Glomerular visceral epithelial cell (primary cell): ENCODE data around the gene RNF10.
"Not testable (repeated sequence)": the region's sequence is repeated elsewhere in the genome, so short reads cannot be mapped to it uniquely, and the experiment has no call there.

Experiments
- DNase-seq: peaks from one replicate; pipeline ENCODE4 v3.0.0-alpha.2; 2016; ENCODE audit errors: extremely low spot score

Gene RNF10

DNA sequence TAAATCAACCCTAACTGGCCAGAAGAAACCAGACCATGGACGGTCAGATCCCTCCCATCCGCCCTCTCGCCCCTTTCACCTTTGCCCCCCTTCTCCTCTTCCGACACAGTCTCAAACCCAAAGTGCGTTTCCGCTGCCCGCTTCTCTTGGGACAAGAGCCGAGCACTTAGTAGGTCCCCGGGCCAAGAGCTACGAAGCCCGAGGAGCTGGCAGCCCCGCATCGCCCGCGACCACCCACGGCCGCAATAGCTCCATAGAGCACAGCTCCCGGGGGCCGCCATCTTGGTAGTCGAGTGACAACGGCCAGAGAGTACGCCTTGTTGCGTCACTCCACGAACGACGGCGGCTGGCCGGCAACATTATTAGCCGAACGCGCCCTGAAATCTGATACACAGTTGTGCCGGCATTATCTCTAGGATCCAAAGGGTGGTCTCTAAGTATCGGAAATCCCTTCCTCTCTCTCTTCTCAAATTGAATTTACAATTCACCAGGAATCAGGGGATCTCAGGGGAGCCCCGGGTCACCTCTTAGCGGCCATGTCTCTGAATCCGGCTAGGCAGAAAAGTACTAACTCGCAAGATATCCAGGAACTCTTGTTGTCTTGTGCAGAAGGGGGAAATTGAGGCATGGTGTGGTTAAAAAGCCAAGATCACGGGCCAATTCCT, 5.2 kb upstream of the RNF10 start, which contains the start of gene COQ5:
Gene COQ5 (minus strand): TSS at position 298 of the 665 bp plus-strand sequence. CDS start 17 bp downstream, at position 281.
- peak; percentile 74 for DNase-seq

DNA sequence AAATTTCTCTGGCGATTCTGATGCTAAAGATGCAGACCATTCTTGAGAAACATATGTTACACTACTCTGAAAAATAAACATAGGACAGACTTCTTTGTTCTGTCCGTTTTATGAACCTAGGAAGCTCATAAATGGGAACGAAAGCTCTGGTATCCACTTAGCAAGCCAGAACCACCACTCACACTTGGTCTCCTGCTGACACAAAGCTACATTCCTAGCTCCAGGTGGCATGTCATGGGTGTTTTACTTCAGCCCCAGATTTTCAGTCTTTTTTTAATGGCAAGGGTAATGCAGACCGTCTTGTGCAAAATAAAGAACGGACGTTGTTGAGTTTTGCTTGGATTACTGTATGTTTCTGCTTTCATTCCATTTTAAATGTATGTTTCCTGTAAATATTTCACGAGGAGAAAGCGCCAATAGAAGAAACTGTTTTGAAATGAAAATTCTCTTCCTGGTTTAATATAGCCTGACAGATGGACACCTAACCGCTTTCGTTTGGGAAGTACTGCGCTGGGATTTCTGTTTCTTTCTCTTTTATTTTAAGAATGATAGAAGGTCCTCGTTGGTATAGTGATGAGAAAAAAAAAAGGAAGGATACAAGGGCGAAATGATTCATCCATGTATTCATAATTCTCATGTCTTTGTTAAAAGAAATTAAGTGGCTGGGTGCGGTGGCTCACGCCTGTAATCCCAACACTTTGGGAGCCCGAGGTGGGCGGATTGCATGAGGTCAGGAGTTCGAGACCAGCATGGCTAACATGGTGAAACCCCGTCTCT, 4.3 kb upstream of the RNF10 start:
- DNase-seq, result no peak

DNA sequence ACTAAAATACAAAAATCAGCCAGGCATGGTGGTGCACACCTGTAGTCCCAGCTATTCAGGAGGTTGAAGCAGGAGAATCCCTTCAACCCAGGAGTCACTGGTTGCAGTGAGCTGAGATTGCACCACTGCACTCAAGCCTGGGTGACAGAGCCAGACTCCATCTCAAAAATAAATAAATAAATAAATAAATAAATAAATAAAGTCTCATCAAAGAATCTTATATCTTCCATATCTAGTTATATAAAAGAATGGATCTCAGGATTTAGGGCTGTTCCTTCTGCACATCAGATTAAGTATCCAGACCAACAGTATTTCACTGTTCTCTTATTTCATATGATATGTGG, 3.8 kb upstream of the RNF10 start:
- DNase-seq, result not testable (repeated sequence)

DNA sequence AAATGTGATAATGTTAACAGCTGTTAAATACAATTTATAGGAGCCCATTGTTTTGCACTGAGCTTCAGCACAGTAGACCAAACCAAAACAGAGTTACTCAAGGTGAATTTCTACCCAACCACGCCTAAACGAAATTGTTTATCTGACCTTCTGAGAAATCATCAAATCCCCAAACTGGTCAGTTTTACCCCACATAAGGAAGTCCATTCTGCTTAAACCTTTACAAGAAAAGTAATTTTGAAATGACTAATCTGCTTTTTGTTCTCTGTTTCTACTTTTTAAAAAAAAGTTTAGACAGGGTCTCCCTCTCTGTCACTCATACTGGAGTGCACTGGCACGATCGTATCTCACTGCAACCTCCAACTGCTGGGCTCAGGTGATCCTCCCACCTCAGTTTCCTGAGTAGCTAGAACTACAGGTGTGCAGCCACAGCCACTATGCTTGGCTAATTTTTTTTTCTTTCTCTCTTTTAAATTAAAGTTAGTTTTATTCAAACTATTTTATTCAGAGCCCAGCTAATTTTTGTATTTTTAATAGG, 1.4 kb upstream of the RNF10 start:
- DNase-seq, result no peak

DNA sequence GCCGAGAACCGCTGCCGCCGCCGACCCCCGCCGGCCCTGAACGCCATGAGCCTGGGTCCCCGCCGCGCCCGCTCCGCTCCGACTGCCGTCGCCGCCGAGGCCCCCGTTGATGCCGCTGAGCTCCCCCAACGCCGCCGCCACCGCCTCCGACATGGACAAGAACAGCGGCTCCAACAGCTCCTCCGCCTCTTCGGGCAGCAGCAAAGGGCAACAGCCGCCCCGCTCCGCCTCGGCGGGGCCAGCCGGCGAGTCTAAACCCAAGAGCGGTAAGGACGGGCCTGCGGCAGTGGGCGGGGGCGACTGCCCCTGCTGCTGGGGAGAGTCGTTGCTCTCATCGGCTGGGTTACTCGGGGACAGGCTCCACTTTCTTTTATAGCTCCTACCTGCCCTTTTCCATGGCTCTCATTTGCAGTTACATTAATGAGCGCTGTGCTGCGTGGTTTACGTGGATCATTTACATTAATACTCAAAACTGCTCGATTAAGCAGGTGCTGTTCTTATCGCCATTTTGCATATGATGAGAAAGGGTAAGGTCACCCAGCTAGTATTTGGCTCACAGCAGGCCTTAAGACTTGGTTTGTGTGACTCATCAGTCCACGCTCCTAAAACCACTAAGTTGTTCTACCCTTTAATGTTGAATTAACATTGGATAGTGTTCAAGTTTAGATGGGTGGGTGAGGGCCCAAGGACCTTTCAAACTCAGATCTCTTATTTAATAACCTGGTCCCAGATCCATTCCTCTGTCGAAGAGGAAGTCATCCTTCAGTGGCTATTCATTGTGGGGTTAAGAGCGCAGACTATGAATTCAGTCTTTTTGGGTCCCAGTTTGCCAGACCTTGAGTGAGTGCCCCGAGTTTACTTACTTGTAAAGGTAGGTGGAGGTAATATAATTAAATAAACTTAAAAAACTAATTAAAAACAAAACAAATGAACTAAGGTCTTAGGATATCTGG, 823 bp downstream of the RNF10 start:
- DNase-seq, result peak; percentile 58

DNA sequence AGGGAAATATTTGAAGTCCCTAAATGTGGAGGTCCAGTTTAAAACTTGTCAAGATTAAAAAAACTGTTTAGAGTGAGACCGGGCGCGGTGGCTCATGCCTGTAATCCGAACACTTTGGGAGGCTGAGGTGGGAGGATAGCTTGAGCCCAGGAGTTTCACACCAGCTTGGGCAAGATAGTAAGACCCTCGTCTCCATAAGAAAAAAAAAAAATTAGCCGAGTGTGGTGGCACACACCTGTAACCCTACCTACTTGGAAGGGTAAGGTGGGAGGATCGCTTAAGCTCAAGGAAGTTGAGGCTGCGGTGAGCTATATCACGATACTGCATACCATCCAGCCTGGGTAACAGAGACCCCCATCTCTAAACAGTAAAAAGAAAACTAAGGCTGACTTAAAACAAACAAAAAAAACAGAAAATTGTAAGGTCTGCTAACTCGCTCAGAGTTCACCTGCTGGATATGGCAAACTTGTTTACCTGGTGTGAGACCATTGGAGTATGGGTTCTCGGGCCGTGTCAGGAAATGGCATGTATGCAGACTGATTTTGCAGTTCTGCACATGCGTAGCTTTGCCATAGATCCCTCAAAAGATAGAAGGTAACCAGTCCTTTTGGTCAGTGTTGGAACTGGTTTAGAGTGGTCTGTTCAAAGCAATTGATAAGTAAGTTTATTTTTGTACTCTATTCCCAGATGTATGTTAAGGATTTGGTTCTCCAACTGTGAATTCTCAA, 2.1 kb downstream of the RNF10 start:
- DNase-seq, result no peak

DNA sequence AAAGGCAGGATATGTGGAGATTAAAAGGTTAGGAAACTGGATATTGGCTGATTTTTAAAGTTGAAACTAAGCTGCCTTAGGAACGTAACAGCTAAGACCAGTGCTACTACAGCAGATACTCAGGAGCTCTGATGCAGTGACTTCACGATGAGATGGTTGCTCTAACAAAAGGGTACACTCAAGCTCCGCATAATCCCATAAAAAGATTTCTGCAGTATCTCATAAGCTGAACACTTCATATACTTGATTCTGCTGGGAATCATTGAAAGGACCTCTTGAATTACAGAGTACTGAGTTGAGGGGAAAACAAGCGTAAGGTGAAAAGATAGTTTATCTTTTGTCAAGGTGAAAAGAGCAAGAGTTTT, 3.7 kb downstream of the RNF10 start:
- DNase-seq, result no peak

DNA sequence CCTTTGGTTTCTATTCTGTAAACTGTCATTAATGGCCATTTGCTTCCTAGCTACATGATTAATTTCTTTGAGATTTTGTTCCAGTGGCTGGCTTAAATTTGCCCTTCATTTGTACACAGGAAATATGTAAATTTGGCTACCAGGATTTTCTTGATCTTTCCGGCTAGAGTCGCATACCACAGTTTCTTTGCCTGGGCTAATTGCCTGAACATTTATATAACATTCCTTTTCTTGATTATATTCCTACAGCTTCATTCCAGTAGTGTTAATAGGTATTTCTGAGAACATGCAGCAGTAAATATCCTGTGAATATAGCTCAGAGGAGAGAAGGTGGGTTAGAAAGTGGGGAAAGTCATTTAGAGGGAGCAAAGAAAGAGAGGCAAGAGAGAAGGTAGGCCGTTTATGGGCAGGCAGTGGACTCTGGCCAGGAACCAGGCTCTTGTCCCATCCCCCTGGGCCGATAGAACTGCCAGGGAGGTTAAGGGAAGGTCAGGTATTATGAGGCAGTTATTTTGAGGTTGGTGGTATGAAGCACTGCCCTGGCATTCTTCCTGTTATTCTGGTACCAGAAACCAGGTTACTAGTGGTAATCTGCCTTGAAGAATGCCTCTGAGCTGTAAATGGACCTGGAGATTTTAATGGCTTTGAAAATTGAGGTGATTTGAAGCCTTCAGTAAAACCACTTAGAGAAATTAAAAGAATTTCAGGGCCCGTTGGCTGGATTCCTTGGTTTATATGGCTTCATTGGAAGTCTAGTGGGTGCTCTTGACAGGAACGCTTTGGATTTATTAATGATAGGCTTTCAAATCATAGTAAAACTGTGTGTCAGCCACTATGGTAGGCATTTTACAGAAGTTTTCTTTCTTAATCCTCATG, 4.4 kb downstream of the RNF10 start:
- DNase-seq, result peak; percentile 82

DNA sequence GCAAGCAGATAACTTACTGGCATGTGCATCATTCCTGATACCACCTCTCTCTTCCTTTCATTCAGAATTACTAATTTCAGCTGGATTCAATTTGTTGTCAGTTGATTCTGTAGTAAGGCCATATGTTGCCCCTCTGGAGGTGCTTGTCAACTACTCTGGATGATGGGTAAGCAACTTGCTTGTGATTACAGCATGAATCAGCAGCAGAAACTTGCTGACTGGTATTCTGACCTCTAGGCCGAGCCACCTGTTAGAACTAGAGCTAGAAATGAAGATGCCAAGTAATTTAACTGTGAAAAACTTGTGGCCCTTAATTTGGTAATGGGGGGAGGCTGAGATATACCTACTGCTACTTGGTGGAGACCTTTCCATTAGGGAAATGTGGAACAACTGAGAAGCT, 5.1 kb downstream of the RNF10 start:
- DNase-seq, result no peak

DNA sequence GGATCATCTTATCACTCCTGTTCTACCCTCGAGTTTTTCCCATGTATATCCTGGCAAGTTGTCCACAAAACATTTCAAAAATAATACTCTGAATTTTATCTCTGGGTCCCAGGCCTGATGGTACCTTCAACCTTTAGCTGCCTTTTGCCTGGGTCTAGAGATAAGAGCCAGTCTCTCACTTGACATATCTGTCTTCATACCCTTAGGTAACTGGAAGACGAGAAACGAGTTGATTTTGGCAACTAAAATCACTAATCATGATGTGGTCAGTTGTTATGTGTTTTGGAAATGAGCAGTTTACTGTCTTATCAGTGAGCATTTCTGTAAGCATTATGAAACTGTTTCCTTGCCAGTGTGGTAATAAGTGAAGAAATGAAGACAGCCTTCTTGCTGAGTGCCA, 6.3 kb downstream of the RNF10 start:
- no peak for DNase-seq

DNA sequence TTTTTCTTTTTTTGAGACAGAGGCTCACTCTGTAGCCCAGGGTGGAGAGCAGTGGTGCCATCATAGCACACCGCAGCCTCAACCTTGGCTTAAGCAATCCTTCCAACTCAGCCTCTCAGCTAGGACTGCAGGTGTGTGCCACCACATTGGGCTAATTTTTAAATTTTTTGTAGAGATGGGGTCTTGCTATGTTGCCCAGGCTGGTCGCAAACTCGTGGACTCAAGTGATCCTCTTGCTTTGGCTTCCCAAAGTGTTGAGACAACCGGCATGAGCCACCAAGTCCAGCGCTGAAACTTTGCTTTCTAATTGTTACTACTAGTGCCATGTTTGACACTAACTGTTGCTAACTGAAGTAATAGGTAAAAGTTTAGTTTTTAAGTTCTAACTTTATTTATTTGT, 8.0 kb downstream of the RNF10 start:
- DNase-seq, result no peak

DNA sequence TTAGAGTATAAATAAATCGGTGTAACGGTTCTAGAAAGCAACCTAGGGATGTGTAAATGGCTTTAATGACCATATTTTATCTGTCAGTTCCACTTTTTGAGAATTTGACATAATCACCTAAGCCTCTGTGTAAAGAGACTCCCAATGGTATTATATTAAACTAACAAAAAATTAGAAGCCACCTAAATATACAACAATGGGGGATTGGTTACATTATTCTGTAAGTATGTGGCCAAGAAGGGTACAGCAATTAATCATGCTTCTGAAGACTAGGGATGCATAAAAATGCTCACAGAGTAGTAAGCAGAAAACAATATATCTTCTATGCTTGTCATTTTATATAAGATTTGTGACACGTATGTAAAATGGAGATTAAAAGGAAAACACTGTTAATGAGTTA, 10.5 kb downstream of the RNF10 start:
- no peak for DNase-seq

DNA sequence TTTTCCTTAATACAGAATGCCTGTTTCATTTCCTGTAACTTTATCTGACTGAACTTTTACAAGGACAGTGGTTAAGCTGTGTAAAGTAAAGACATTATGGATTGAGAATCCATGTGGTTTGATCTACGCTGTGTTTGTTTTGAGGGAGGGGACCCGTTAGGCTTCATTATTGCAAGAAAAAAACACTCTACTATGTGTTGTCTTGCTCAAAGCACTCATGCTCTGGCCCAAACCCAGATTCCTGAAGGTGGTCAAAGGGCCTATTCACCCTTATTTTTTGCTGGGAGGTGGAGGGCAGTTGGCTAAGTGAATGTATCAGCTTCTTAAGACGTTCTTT, 11.9 kb downstream of the RNF10 start:
- no peak for DNase-seq

DNA sequence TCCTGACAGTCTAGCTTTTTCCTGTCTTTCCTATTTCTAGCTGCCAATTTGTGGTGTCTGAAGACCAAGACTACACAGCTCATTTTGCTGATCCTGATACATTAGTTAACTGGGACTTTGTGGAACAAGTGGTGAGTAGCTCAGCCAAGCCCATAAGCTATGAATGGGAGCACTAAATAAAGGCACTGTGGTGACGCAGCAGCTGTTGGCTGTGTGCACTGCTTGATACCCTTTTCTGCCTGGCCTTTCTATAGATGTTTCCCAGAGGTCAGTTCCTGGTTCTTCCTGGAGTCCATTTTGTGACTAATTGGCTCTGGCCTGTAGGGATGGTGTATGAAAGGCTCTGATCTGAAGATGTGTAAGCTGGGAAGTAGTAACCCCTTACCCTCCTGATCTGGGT, 20.5 kb downstream of the RNF10 start:
- no peak for DNase-seq

DNA sequence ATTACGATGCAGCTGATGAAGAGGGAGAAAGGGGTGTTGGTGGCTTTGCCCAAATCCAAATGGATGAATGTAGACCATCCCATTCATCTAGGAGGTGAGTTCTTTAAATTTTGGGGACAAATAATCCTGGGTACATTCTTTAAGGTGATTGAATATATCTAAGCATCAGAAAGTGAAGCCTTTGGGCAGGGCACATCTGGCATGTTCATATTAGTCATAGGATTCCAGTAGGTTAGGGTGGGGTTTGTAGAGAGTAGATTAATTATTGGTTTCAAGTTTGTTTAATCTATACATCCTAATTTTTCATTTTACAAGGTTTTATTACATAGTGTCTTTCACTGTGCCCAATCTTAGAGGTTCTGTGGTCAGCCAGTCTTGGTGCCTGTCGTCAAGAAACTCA, 23.4 kb downstream of the RNF10 start:
- DNase-seq, result no peak

DNA sequence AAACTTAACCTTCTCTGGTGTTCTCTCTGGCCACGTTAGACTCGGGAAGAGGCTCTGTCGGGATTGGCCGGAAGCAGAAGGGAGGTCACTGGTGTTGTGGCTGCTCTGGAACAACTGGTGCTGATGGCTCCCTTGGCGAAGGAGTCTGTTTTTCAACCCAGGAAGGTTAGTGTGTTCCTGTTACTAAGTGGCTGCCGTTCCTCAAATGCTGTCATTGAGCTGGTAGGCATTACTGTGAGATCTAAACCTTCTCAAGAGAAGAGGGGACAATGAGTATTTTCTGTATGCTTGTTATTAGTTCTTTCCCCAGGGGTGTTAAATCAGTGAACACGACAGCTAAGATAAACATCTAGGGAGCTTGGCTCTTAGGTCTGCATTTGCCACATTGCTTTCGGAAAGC, 28.8 kb downstream of the RNF10 start:
- DNase-seq, result no peak

DNA sequence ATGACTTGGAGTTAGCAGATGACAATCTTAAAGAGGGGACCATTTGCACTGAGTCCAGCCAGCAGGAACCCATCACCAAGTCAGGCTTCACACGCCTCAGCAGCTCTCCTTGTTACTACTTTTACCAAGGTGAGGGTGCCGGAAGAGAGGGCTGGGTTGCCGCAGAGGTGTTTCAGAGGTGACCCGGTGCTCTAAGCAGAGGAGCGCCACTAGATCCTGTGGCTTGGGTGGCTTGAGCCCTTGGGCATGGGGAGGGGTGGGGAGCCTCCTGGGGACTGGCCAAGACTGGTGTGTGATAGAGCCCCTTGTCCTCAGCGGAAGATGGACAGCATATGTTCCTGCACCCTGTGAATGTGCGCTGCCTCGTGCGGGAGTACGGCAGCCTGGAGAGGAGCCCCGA, 29.3 kb downstream of the RNF10 start:
- no peak for DNase-seq

DNA sequence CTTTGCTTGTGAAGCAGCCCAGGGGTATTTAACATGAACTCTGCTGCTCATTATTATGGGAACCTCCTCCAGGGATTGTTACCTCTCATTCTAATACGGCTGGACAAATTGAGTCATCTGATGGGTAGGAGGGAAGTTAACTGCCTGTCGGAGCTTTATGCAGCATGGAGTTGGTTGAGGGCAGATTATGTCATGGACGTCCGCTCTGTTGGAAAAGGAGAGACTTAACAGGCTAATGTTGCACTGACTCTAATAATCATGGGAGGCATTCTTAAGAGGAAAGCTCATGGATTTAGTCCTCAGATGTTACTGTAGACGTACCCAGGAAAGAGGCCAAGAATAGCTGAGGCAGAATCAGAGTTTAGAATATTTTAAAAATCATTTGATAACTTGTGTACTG, 37.1 kb downstream of the RNF10 start:
- DNase-seq, result no peak

DNA sequence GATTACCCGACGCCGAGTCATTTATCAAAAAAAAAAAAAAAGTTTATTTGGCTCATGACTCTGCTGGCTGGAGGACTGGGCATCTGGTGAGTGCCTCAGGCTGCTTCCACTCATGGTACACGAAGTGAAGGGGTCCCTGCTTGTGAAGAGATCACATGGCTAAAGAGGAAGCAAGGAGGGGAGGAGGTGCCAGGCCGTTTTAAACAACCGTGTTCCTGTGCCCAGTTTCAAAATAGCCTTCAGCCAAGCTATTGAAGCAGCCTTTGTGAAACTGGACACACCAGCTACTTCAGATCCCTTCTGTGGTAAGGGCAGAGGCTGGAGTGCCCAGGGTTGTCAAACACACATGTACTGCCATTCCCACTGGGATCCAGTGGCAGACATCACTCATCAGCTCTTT, 39.4 kb downstream of the RNF10 start:
- DNase-seq, result no peak

DNA sequence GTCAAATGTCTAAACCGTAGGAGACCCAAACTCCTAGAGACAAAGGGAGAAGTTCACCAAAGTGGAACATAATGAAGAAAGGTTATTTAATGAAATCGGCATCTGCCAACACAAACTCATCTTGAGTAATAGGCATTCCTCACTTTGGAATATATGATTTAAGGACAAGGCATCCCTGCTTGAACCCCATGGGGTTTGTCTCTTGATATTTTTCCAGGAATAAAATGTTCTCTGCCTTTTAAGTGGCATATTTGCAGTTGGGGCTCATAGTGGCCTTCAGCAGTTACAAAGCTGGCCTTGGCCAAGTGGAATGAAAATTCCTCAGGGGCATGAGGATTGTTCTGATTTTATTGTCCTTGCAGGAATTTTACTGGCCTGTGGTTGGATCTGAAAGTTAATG, 40.0 kb downstream of the RNF10 start:
- no peak for DNase-seq

DNA sequence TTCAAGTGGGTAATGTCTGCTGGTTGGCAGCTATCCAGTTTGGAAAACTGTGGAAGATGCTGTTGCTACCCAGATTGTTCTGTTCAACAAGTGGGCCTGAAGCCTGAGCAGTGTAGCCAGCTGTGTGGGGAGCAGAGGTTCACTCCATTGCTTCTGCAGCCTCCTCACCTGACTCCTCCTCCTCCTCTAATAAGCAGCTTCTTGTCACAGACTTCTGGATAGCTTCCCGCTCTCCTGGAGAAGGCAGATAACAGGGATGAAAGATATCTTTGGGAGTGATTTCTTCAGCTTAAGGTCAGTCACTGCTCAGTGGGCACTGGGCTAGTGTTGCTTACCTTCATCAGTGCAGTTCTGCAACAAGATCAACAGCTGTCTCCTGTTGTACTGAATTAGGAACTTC, 45.0 kb downstream of the RNF10 start:
- no peak for DNase-seq
